Stimulated activated CD4-positive, alpha-beta T cell treated with anti-CD3 and anti-CD28 coated beads, TNF-alpha, amount 100 ng/mL, for 4 hours (primary cell): ENCODE results near the gene GALNT15.

ENCODE experiments used
- DNase-seq, 3 experiments: peaks; one replicate each; pipeline ENCODE4 v3.0.0-alpha.2; 2020; ENCODE audit warnings: low read depth in 3 of 3

Gene GALNT15

GRCh38 chr3:16174389-16174788 is at the start of gene GALNT15:
TSS of gene GALNT15 (plus strand) at chr3:16174680. CDS start at chr3:16175152, 472 bp downstream.
- no peak for DNase-seq

- DNase-seq, result no peak
Observed at GRCh38 chr3:16126634-16127033, 47.8 kb upstream of the GALNT15 start.

DNA sequence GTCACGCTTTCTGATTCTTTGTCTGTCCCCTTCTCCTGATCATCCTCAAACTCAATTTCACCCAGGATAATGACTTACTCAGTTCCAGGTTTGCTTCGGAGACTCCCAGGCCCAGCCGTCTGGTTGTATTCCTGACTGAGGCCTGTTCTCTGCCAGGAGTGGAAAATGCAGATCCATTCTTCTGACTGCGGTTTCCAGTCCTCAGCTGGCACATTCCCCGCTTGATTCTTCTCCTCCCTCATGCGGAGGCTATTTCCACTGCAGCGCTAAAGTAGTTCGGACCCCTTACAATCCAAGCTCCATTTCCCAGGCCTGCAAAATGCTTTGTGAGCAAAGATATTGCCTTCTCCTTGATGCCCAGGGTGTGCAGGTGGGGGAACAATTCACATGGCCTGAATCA is 47.2 kb upstream of the GALNT15 start:
- DNase-seq, result no peak

DNA sequence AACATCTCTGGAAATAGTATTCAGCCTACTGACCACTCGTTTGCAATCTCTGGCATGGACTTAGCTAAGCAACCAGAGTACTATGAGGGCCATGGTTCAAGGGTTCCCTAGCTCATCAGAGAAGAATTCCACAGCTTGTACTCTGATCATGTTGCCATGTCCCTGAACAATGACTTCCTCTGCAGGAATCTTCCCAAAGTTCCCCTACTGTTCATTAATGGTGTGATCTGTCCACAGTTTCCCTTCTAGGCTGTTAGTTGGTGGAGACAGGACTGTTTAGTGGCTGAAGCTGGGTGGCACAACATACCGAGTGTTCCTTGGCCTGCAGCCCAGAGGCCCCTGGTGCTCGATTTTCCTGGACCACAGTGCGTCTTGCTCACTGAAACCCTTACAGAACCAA is 44.4 kb upstream of the GALNT15 start:
- DNase-seq, result no peak

GRCh38 chr3:16132190-16132589 is 42.3 kb upstream of the GALNT15 start:
- DNase-seq, result no peak

DNA sequence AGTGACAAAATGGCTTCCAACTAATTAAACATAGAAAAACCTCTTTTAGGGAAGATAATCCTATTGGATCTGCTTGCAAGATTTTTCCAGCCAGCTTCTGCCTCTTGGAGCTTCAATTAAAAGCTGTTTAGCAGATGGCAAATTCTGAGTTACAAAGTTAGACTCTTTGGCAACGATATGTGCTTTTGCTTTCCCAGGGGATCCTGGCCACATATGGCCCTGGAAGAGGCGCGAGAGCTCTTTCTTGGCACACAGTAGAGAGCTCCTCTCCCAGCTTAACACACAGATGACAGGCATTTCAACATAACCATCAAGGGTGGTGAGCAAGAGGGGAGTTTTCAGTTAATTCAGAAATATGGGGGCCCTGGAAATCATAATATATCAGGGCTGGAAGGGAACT is 41.6 kb upstream of the GALNT15 start:
- DNase-seq, result no peak

- DNase-seq, result no peak
Observed at GRCh38 chr3:16134173-16134928, 40.1 kb upstream of the GALNT15 start.

- DNase-seq, result no peak
Observed at GRCh38 chr3:16136055-16136454, 38.4 kb upstream of the GALNT15 start.

DNA sequence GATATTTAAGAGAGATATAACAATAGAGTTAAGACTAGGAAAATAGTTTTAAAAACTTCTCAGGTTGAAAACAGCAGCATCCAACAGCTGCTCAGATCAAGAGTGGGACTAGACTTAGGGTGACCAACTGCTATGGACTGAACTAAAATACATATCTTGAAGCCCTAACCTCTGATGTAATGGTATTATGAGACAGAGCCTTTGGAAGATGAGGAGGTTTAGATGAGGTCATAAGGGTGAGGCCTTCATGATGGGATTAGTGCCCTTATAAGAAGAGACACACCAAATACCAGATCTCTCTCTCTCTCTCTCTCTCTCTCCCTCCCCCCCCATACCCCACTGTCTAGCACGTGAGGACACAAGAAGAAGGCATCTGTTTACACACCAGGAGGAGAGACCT is 37.4 kb upstream of the GALNT15 start:
- no peak for DNase-seq

- no peak for DNase-seq
Observed at GRCh38 chr3:16137977-16138376, 36.5 kb upstream of the GALNT15 start.

DNA sequence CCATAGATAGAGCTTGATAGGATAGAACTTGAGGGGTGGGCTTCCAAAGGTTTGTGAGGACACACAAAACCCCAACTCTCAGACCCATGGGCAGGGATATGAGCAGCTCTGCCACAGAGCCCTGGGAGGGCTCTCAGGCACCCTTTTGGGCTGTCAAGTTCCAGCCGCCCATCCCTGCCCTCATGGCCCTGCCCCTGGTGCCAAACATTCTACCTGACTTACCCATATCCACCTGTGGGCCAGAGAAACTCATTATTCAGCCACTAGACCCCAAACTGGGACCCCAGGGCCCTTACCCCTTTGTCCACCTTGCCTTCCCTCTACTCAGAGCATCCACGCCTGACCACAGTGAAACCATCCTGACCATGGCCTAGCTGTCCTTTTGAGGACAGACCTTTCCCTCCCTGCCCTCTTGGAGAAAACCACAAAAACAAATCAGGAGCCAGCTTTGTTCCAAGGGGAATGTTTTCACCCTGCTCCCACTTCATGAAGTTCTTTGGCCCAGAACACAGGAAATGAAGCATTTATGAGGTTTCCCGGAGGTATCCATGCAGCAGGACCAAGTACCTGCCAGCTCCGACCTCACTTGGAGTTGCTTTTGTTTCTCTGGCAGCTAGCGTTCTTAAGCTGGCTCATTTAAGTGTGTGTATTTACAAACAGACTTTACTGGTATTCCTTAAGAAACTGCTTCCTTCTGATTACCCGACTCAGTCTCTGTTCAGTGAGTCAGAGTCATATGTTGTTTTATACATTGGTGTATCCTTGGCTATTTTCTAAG is 34.2 kb upstream of the GALNT15 start:
- DNase-seq, result no peak

- DNase-seq, result no peak
Observed at GRCh38 chr3:16140894-16141285, 33.6 kb upstream of the GALNT15 start.

GRCh38 chr3:16142350-16143025 is 32.0 kb upstream of the GALNT15 start:
- DNase-seq, result no peak

- DNase-seq, result no peak
Observed at GRCh38 chr3:16143861-16144447, 30.5 kb upstream of the GALNT15 start.

DNA sequence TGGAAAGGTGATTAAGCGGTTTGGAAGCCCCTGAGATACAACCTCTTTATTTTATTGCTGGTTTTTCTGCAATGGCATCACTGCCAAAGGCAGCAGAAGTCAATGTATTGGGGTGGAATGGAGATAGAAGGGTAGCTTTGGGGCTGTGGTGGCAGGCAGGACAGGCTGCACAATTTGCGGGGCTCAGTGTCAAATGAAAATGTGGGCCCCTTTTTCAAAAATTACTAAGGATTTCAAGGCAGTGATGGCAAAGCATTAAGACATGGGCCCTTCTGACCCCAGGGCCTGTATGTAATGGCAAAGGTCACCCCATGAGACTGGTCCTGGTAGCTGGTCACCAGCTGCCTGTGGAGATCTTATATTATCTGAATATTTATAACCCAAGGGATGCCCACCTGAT is 29.3 kb upstream of the GALNT15 start:
- DNase-seq, result no peak

DNA sequence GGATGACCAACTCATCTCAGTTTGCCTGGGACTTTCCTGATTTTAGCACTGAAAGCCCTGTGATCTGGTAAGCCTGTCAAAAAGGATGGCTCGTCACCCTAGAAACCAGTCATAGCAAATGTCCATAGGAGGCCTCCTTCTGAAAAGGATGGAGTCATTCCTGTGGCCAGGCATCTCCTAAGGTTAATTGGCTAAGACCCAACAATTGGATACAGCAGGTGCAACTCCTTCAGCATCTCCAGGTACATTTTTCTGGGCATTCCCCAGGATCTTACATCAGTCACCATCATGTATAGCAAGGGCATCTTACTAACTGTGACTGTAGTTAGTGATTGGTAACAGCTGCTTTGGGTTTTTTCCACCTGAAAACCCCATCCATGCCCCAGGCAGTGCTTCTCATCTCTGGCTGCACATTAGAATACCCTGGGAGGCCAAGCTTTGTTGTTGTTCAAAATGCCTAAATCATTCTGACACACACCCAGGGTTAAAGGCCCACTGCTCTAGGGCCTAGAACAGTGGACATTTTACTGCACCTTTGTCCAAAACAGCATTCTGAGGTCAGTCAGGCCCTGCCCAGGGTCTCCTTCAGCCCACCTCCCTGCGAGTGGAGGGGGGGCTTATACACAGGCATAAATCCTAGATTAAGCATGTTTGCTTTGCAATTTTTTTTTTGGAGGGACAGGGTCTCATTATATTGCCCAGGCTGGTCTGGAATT is 28.3 kb upstream of the GALNT15 start:
- DNase-seq, result no peak

DNA sequence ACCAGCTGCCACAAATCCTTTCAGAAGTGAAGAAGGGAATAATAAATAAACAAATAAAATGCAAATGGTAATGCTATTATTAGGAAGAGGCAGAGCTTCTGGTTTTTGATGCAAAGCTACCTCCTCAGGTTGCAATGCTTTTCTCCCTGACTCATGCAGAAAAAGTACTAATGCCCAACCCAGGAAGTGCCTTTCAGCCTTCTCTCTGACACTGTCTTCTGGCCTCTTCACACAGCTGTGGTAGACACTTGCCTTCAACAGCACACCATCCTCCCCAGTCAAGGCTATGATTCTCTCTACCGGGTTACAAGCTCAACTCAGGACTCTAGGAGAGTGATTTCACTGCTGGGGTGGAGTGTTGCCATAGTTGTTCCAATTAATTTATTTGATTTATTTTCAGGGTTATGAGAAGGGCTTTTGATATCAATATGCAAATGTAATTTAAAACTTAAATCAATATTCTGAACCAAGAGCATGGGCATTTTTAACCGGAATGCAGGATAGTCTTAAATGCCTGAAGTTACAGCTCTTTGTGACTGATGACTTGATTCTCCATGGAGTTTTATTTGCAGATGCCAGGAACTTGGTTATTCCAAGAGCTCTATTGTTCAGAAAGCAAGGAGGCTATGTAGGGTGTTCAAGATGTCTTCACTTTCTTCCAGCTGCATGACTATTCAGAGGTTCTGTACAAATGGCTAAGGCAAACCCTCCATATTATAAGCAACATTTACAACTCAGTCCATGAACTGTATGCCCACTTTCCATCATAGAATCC is 27.1 kb upstream of the GALNT15 start:
- no peak for DNase-seq

- no peak for DNase-seq
Observed at GRCh38 chr3:16148213-16148612, 26.3 kb upstream of the GALNT15 start.

- DNase-seq, result no peak
Observed at GRCh38 chr3:16148783-16149182, 25.7 kb upstream of the GALNT15 start.

DNA sequence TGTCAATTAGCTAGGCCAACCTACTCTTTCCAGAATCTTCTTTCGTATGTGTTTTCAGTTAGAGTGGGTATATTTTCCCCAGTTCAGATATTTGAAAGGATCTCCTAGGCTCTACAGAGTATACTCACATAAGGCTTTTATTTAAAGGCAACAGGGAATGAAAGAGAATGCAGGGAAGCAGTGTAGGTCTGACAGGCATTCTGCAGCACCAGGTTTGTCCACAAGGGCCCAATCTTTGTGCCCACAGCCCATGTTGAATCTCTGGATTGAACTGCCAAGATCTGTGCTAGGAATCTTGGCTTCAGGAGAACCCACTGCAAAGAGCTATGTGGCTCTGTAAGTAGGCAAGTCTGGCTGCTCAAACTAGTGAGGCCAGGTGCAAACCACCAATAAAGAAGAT is 24.2 kb upstream of the GALNT15 start:
- no peak for DNase-seq

GRCh38 chr3:16151109-16151508 is 23.4 kb upstream of the GALNT15 start:
- no peak for DNase-seq
